Measurements from ENCODE around the gene SNX13. TPM values are rescaled to one million over a fixed set of nuclear protein-coding genes. Genes with fewer than 3 reads are reported as not detected.

SNX13 gene
- total and polyA plus RNA-seq, 2 of the 4 experiments (the other 2 are of a cell fraction), result 9.0 to 24.9 TPM

- Histone ChIP-seq H4K8ac (ENCODE audit: low read depth in 2 of 2, low read length in 2 of 2) (no peak overlapping the region), H2AK9ac (replicated peaks; ENCODE audit: low read depth, low read length, poor library complexity) (no peak overlapping the region), H2AFZ (replicated peaks; ENCODE audit: low read length, poor library complexity) (no peak overlapping the region), H3K27me3 (ENCODE audit: control insufficient read depth, insufficient read depth, low read length) (no peaks in the 10 kb centered on the region), H2BK5ac (ENCODE audit: low read depth, low read length, poor library complexity, severe bottlenecking) (no peak overlapping the region), H4K20me1 (ENCODE audit: insufficient read depth, low read length) (peaks cover 31% of the 10 kb centered on the region), H3K79me1 (ENCODE audit: low read depth in 1 of 2, low read length in 2 of 2) (peaks cover 14 to 39% of the 10 kb centered on the region in 2 experiments; a peak in 3 of 4 replicates), H3K4me3 (ENCODE audit: insufficient read depth, low read depth, low read length) (no peak overlapping the region), H3K9me1 (ENCODE audit: insufficient read depth, low read length) (0 out of 2 replicates have a peak, but pooled peaks cover 4% of the 10 kb centered on the region), H3K9me3 (ENCODE audit: control insufficient read depth, insufficient read depth, low read length) (no peaks in the 10 kb centered on the region), H4K91ac (ENCODE audit: insufficient read depth, low read depth, low read length) (no peak overlapping the region), H3K14ac (replicated peaks; ENCODE audit: low read depth, low read length) (no peak overlapping the region), H3K4me2 (ENCODE audit: low read depth, low read length) (no peak overlapping the region), H3K9ac (ENCODE audit: low read depth, low read length) (no peak overlapping the region), H2BK120ac (ENCODE audit: low read depth, low read length) (no peak overlapping the region), H4K5ac (ENCODE audit: low read depth, low read length) (no peak overlapping the region), H2BK15ac (ENCODE audit: low read depth, low read length) (no peak overlapping the region), H2AK5ac (ENCODE audit: low read depth, low read length) (no peak overlapping the region), H3K56ac (ENCODE audit: extremely low read depth, insufficient read depth, low read length) (no peak overlapping the region), H3K36me3 (ENCODE audit: control insufficient read depth, insufficient read depth, low read length) (no peaks in the 10 kb centered on the region), H3K4ac (ENCODE audit: low read depth, low read length) (no peak overlapping the region), H3K4me1 (ENCODE audit: control insufficient read depth, insufficient read depth, low read length) (peaks cover 1% of the 10 kb centered on the region; the same call in 1 of the 2 replicates), H3K27ac (ENCODE audit: insufficient read depth, low read length) (no peak overlapping the region), H2BK20ac (ENCODE audit: low read depth, low read length) (no peak overlapping the region), H3K18ac (ENCODE audit: low read depth, low read length) (no peak overlapping the region), H3K23ac (ENCODE audit: low read depth, low read length) (no peak overlapping the region)
- in situ Hi-C loops (cut with MboI; ENCODE audit: low sequenced_read_pairs) (no loop called here), intact Hi-C loops (cut with micrococcal nuclease) (no loop called here), dilution Hi-C loops (cut with HindIII; ENCODE audit: low sequenced_read_pairs, unreplicated experiment) (no loop called here)
- TF ChIP-seq RCOR1 (IDR thresholded peaks at IDR 0.05; ENCODE audit: insufficient replicate concordance, low read length), result no peak
- no peak for TF ChIP-seq USF2 (IDR thresholded peaks at IDR 0.05; ENCODE audit: low read depth, low read length)
- no peak for DNase-seq
- CTCF ChIA-PET, result no interaction called here
- no TSS peak for BruUV-seq (replicated peaks)
- POLR2A ChIA-PET (ENCODE audit: unreplicated experiment), result no interaction called here
- no peak for ATAC-seq (ENCODE audit: low read depth)
- whole genome bisulfite sequencing, 2 experiments (ENCODE audit: extremely low coverage in 2 of 2, insufficient read length in 1 of 2), result no CpG with 5 or more reads among the region's 5 CpGs
Observed at GRCh38 chr7:17929647-17930395, 10.5 kb downstream of the SNX13 start.
